HUES48 (cell line): ENCODE measurements around the gene CNIH4.
"Not testable (repeated sequence)": the region's sequence is repeated elsewhere in the genome, so short reads cannot be mapped to it uniquely, and the experiment has no call there.

Experiments used
- H3K27ac ChIP-seq: one replicate; pipeline ENCODE4 v1.7.0; 2013; ENCODE audit warnings: low read depth, low read length, inconsistent platforms
- H3K27me3 ChIP-seq: 2 replicates; pipeline ENCODE4 v1.6.1; 2013; ENCODE audit warnings: mild to moderate bottlenecking, low read length; ENCODE audit not compliant: control insufficient read depth, insufficient read depth
- H3K36me3 ChIP-seq: 2 replicates; pipeline ENCODE4 v1.6.1; 2013; ENCODE audit warnings: low read length; ENCODE audit not compliant: control insufficient read depth, insufficient read depth
- H3K4me1 ChIP-seq: 2 replicates; pipeline ENCODE4 v1.6.1; 2013; ENCODE audit warnings: mild to moderate bottlenecking, low read length; ENCODE audit not compliant: control insufficient read depth, insufficient read depth
- H3K4me3 ChIP-seq: 2 replicates; pipeline ENCODE4 v1.5.1; 2013; ENCODE audit warnings: mild to moderate bottlenecking, low read depth, low read length
- H3K9ac ChIP-seq: 2 replicates; pipeline ENCODE4 v1.6.1; 2013; ENCODE audit warnings: mild to moderate bottlenecking, low read depth, low read length, moderate library complexity
- H3K9me3 ChIP-seq: 2 replicates; pipeline ENCODE4 v1.6.1; 2013; ENCODE audit warnings: low read length; ENCODE audit not compliant: control insufficient read depth, insufficient read depth

The CNIH4 gene

DNA sequence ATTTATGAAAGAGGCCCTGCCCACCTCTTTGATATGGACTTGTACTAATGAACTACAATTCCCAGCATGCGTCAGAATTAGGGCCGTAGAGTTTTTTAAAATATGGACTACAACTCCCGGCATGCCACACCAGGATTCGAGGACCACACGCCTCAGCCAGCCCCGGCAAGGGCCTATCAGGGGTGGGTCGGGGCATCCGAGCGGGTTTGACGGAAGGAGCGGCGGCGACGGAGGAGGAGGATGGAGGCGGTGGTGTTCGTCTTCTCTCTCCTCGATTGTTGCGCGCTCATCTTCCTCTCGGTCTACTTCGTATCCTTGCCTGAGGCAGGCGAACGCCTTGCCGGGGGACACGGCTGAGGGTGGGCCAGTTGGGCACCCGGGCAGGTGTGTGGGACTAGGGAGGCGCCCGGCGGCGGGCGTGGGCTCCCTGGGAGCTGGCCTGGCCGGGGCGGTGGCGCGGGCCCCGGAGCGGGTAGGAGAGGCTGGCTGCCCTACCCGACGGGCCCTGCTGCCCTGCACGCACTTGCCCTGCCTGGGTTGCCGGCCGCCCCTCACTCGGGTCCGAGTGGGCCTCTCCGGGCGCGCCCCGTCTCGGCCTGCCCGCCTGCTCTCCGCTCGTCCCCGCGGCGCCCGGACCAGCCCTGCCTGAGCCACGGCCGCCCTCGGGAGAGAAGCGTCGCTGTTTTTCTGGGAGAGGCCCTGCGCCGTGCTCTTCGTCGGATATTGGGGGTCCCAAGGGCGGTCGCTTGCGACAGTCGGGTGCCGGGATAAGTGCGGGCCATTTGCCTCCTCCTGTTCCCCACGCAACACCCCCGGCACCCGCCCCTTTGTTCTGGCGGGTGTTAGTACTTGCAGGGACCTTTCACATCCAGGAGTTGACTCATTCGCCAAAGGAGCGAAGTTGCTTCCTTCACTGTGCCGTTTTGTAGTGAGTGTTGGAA lies at the start of gene CNIH4:
Gene CNIH4, plus strand, starts transcription at position 195 of the 941 bp plus-strand sequence. Its CDS starts 46 bp downstream, at position 241.
- Histone ChIP-seq H3K36me3 (peaks cover 8% of the 10 kb centered on the region), H3K9ac (peak within 1 kb of the TSS; percentile 69), H3K27ac (peak within 1 kb of the TSS; percentile 78), H3K27me3 (no peaks in the 10 kb centered on the region), H3K4me3 (peak within 1 kb of the TSS; percentile 93), H3K9me3 (no peaks in the 10 kb centered on the region; the same call in 1 of the 2 replicates), H3K4me1 (peaks cover 20% of the 10 kb centered on the region)

DNA sequence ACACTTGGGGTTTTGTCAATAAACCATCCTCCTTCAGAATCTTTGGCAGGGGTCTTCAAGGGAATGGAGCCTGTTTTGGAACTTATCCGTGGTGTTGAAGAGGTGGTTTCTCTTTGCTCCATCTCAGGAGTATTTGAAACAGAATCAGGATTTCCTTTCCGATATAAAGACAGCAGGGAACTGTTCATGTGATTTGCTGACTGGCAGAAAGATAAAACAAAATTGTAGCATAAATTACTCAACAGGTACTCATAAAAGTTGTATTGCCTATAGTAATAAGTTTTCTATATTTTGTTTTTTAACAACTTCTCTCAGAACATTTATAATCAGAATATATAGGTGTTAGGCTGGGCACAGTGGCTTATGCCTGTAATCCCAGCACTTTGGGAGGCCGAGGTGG lies 48.6 kb upstream of the CNIH4 start:
- no peak overlapping the region for H3K27ac ChIP-seq
- no peaks in the 10 kb centered on the region for H3K27me3 ChIP-seq
- no peaks in the 10 kb centered on the region for H3K9me3 ChIP-seq
- peaks cover 83% of the 10 kb centered on the region for H3K36me3 ChIP-seq
- no peak overlapping the region for H3K9ac ChIP-seq
- H3K4me1 ChIP-seq = no peaks in the 10 kb centered on the region
- no peak overlapping the region for H3K4me3 ChIP-seq

DNA sequence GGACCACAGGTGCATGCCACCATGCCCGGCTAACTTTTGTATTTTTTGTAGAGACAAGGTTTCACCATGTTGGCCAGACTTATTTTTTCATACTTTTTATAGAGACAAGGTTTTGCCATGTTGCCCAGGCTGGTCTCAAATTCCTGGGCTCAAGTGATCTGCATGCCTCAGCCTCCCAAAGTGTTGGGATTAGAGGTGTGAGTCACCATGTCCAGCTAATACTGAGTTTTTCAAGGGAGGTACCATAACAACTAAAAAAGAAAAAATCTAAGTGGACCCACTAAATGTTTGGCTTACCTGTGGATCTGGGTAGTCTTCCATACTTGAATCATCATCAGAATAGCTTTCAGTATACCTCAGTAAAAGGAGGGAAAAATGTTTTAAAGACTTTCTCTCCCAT lies 45.2 kb upstream of the CNIH4 start:
- not testable (repeated sequence) for H3K4me1 ChIP-seq, H3K27ac ChIP-seq, H3K9me3 ChIP-seq, H3K27me3 ChIP-seq, H3K4me3 ChIP-seq, H3K9ac ChIP-seq
- peaks cover 89% of the 10 kb centered on the region for H3K36me3 ChIP-seq

DNA sequence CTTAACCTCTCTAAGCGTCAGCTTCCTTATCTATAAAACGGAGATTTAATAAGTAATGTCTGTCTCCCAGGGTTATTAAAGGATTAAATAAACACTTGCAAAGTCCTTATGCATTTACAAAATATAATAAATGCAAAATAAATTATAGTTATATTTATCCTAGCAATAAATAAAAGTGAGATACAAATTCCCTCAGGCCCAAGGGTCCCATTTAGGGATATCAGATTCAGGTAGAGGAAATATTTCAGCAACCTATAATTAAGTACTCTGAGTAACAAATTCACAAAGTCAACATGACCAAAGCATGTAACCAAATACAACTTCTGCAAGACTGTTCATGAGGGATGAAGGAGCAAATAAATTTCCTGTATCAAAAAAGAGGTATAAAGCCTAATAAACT lies 44.7 kb upstream of the CNIH4 start:
- Histone ChIP-seq H3K27ac (no peak overlapping the region), H3K9me3 (no peaks in the 10 kb centered on the region), H3K36me3 (peaks cover 87% of the 10 kb centered on the region), H3K4me3 (no peak overlapping the region), H3K27me3 (no peaks in the 10 kb centered on the region), H3K4me1 (no peaks in the 10 kb centered on the region), H3K9ac (no peak overlapping the region)

DNA sequence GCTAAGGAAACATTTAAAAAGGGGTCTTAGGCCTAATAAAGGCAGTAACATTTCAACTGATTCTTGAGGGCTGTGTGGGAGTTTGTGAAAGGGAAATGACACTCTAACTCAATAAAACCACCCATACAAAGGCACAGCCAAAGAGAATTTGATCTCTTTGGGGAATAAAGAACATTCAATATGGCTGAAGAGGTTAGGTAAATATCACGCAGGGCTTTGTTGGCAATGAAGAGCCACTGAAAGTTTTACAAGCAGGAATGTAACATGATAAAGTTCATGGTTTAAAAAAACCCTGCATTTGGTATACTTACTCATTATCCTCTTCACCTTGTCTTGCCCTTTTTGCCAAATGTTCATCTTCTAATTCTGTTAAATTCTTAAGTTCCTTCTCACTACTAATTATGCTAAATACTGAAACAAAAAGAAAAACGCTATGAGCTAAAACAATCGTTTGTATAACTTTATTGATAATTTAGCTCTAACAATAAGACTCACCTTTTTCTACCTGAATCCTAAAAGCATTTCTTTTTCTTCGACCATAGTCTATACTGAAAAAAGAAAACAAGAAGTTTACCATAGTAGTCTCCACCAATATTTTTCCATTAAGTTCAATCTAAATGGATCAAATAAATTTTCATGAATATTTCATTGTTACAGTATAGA lies 39.2 kb upstream of the CNIH4 start:
- Histone ChIP-seq H3K4me3 (no peak overlapping the region), H3K9ac (no peak overlapping the region), H3K27ac (no peak overlapping the region), H3K36me3 (peaks cover 59% of the 10 kb centered on the region), H3K4me1 (no peaks in the 10 kb centered on the region), H3K9me3 (no peaks in the 10 kb centered on the region), H3K27me3 (no peaks in the 10 kb centered on the region)

DNA sequence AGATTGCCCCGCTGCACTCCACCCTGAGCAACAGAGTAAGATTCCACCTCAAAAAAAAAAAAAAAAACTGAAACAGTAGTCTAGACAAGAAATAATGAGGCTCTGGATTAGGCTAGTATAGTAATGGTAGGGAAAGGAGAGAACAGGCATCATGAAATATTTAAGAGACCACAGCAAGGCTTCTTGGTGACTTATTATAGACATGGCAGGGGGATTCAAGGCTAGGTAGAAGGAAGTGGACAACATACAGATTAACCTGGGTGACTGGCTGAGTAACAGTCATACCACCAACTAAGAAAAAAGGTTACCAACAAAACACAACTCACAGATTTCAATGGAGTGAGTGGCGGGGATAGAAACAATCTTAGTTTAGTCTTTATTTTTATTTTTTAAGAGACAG lies 35.0 kb upstream of the CNIH4 start:
- peaks cover 40% of the 10 kb centered on the region for H3K36me3 ChIP-seq
- H3K27ac ChIP-seq = no peak overlapping the region
- H3K27me3 ChIP-seq = no peaks in the 10 kb centered on the region
- no peak overlapping the region for H3K4me3 ChIP-seq
- H3K9me3 ChIP-seq = no peaks in the 10 kb centered on the region
- no peak overlapping the region for H3K9ac ChIP-seq
- H3K4me1 ChIP-seq = no peaks in the 10 kb centered on the region

DNA sequence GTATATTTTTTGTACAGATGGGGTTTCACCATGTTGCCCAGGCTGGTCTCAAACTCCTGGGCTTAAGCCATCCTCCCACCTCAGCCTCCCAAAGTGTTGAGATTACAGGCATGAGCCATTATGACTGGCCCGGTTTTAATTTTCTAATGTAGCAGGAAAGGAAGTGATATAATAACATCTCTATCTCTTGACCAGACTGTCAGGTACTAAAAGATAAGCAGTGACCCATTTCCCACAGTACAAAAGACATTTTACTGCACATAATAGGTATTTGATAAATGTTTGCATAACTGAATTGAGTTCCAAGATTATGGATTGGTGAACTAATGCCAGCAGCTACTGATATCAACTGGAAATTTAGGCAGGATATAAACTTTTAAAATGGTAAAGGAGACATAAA lies 30.7 kb upstream of the CNIH4 start:
- no peak overlapping the region for H3K9ac ChIP-seq
- no peak overlapping the region for H3K27ac ChIP-seq
- no peaks in the 10 kb centered on the region for H3K27me3 ChIP-seq
- no peaks in the 10 kb centered on the region for H3K9me3 ChIP-seq
- H3K4me1 ChIP-seq = no peaks in the 10 kb centered on the region
- peaks cover 22% of the 10 kb centered on the region for H3K36me3 ChIP-seq
- no peak overlapping the region for H3K4me3 ChIP-seq

DNA sequence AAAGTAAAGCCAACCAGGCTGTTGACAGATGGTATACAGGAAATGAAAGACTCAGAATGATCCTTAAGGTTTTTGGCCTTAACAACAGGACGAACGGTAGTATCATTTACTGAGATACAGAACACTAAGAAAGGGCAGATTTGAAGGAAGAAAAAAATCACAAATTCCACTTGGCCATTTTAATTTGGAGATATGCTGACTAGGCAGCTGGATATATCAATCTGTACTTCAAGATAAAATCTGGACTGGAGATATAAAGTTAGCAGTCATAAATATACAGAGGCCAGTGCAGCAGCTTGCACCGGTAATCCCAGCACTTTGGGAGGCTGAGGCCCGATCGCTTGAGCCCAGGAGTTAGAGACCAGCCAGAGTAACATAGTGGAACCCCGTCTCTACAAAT lies 28.0 kb upstream of the CNIH4 start:
- no peak overlapping the region for H3K27ac ChIP-seq
- H3K27me3 ChIP-seq = no peaks in the 10 kb centered on the region
- no peak overlapping the region for H3K9ac ChIP-seq

DNA sequence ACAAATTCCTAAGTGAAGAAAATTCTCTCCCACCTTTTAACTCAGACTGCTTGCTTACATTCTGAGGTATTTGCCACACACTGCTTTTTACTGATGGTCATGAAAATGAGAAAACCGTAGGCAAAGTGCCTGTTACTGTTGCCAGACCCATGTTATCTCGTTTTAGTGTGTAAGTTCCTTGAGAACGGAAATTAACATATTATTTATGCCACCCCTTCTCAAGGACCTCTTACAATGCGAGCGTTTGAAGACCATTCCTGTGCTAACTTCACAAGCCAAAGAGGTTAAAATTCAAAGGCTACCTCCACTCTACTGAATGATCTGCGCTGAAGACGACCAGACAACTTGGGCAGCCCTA lies 27.2 kb upstream of the CNIH4 start:
- Histone ChIP-seq H3K4me1 (peaks cover 7% of the 10 kb centered on the region; the same call in 1 of the 2 replicates), H3K27me3 (no peaks in the 10 kb centered on the region), H3K9ac (peak overlapping the region; percentile 99), H3K27ac (peak overlapping the region; percentile 99), H3K4me3 (peak overlapping the region; percentile 99), H3K9me3 (no peaks in the 10 kb centered on the region), H3K36me3 (peaks cover 16% of the 10 kb centered on the region)

More for the DNA sequence above, 28.0 kb upstream of the CNIH4 start:
- Histone ChIP-seq H3K36me3 (peaks cover 22% of the 10 kb centered on the region), H3K4me3 (peak overlapping the region; percentile 99), H3K4me1 (peaks cover 2% of the 10 kb centered on the region; the same call in 1 of the 2 replicates), H3K9me3 (no peaks in the 10 kb centered on the region)

DNA sequence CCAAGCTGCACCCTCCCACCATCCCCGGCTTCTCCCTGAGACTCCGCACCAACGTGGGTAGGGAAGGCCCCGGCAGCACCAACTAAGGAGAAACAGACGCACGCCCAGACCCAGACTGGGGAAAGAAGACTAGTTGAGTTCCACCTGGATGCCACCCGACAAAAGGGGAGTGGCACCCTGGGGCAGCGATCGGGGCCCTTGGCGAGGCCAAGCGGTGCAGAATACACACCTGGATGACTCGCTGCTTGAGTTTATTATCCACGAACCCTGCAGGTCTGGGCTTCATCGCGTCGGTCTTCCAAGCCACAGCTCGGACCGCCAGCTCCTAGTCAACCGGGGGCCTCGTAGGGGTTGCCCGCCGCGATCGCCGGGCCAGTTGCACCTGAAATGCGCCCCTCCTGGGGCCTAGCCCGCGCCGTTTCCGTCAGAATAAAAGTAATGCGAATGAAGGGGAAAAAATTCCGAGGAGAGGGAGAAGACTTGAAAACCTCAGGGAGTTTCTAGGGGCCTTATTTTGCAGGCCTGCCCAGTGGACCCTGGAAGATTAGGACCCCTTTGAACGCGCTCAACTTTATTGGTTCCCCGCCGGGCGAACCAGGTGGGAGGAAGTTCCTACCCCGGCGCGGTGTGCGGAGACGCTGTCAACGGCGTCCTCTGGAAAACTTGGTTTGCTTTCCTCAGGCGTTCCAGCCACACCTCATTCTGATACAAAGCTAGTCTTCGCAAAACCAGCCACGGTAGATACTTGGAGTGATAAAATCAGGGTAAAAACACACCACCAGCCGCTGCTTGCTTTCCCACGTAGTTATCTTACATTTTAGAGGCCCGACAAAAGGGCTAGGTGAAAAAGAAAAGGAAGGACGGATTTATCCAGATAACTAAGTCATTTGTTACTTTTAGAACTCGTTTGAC lies 26.6 kb upstream of the CNIH4 start, which contains the start of gene NVL:
Gene NVL, minus strand, starts transcription at position 331 of the 912 bp plus-strand sequence. Its CDS starts 45 bp downstream, at position 286.
- peaks cover 12% of the 10 kb centered on the region for H3K36me3 ChIP-seq
- H3K27me3 ChIP-seq = no peaks in the 10 kb centered on the region
- peaks cover 7% of the 10 kb centered on the region; the same call in 1 of the 2 replicates for H3K4me1 ChIP-seq
- H3K9me3 ChIP-seq = no peaks in the 10 kb centered on the region
- peak within 1 kb of the TSS; percentile 99 for H3K9ac ChIP-seq
- H3K27ac ChIP-seq = peak within 1 kb of the TSS; percentile 99
- H3K4me3 ChIP-seq = peak within 1 kb of the TSS; percentile 99
